GM23248 (cell line): ENCODE data around the gene DEF6.

Experiments used
- EZH2 ChIP-seq: fragments of 200-600 bp; sonication (generic); IDR thresholded peaks from 2 replicates; pipeline ENCODE4 v1.6.1; 2018; ENCODE audit warnings: antibody characterized with exemption, mild to moderate bottlenecking; ENCODE audit not compliant: insufficient read depth, poor library complexity, severe bottlenecking
- EZH2phosphoT487 ChIP-seq: fragments of 200-600 bp; sonication (generic); IDR thresholded peaks from 2 replicates; pipeline ENCODE4 v1.6.1; 2018; ENCODE audit warnings: antibody characterized with exemption, moderate library complexity, mild to moderate bottlenecking, low read depth; ENCODE audit not compliant: insufficient read depth

DNA sequence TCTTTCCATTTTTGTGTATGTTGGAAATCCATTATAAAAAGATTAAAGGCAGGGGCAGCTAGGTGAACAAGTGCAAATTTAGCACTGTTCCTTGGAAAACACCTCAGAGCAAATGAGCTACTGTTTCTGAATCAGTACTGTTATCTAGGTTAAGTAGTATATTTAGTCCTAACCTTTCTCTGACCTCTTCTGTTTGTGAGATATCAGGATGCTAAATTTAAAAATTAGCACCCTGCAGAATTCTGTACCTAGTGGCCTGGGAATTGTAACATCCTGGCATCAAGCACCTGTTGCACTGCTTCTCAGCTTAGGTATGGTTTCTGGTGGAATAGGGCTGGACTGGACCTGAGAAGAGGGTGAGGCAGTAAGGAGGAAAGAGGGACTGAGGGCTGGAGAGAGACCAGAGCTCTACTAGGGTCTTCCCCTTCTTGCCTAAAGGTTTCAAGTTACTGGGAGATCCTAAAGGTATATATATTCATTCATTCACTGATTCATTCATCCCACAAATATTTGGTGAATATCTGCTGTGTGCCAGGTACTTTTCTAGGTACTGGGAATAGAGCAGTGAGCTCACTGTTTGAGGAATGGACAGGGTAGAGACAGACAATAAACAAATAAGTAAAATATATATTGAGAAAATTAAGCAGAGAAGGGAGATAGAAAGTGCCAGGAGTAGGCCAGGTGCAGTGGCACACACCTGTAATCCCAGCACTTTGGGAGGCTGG is 32.9 kb upstream of the DEF6 start:
- no peak for TF ChIP-seq EZH2
- no peak for TF ChIP-seq EZH2phosphoT487
